GM18519 (cell line): ENCODE data around the gene GPR15.
"Not testable (repeated sequence)": the region's sequence is repeated elsewhere in the genome, so short reads cannot be mapped to it uniquely, and the experiment has no call there.

Experiments
- ATAC-seq: cut with Tn5 transposase; IDR thresholded peaks from one replicate; pipeline ENCODE4 v1.9.1; 2021; ENCODE audit warnings: mild to moderate bottlenecking, moderate library complexity; ENCODE audit not compliant: unreplicated experiment, low FRiP score

GPR15 gene

GRCh38 chr3:98556164-98557130 lies 24.7 kb downstream of the GPR15 start:
- peak; percentile 69 for ATAC-seq

- ATAC-seq, result no peak
Measured at GRCh38 chr3:98557324-98558010, 25.7 kb downstream of the GPR15 start.

GRCh38 chr3:98558100-98558827 lies 26.5 kb downstream of the GPR15 start:
- ATAC-seq, result no peak

- not testable (repeated sequence) for ATAC-seq
Measured at GRCh38 chr3:98559769-98560168, 28.0 kb downstream of the GPR15 start.

- no peak for ATAC-seq
Measured at GRCh38 chr3:98560911-98561310, 29.1 kb downstream of the GPR15 start.

GRCh38 chr3:98561727-98562521 lies 30.1 kb downstream of the GPR15 start:
- no peak for ATAC-seq

GRCh38 chr3:98563661-98564281 lies 32.0 kb downstream of the GPR15 start:
- peak; percentile 44 for ATAC-seq

GRCh38 chr3:98564282-98565005 lies 32.7 kb downstream of the GPR15 start:
- no peak for ATAC-seq

GRCh38 chr3:98565237-98565643 lies 33.5 kb downstream of the GPR15 start:
- ATAC-seq, result peak; percentile 20

GRCh38 chr3:98565843-98566242 lies 34.1 kb downstream of the GPR15 start:
- no peak for ATAC-seq

GRCh38 chr3:98567666-98568270 lies 36.0 kb downstream of the GPR15 start:
- peak; percentile 25 for ATAC-seq

GRCh38 chr3:98568402-98568801 lies 36.6 kb downstream of the GPR15 start:
- no peak for ATAC-seq

- no peak for ATAC-seq
Measured at GRCh38 chr3:98573181-98573728, 41.5 kb downstream of the GPR15 start.

- ATAC-seq, result peak; percentile 44
Measured at GRCh38 chr3:98574132-98574531, 42.4 kb downstream of the GPR15 start.

- no peak for ATAC-seq
Measured at GRCh38 chr3:98577178-98577895, 45.6 kb downstream of the GPR15 start.

- ATAC-seq, result no peak
Measured at GRCh38 chr3:98580401-98581386, 48.9 kb downstream of the GPR15 start.
